Kidney (tissue), 14 donors: ENCODE data around the gene C1QTNF12. TPM values are rescaled to one million over a fixed set of nuclear protein-coding genes. Genes with fewer than 3 reads are reported as not detected.

Source experiments
- DNase-seq, 5 donors: peaks; one replicate each; pipeline ENCODE4 v3.0.0-alpha.2; 2013 to 2020
- FAIRE-seq: peaks from 2 replicates; lab custom pipeline; 2012; peaks lifted over from hg19 to GRCh38; lab: Jason Lieb, UNC
- H3K27ac ChIP-seq, 2 donors: one replicate each; pipeline ENCODE4 v1.7.0; 2013; ENCODE audit warnings: low read depth in 2 of 2, low read length in 2 of 2, inconsistent platforms in 1 of 2
- H3K27me3 ChIP-seq: one replicate; pipeline ENCODE4 v1.7.1; 2013; ENCODE audit warnings: low read length, inconsistent platforms; ENCODE audit not compliant: control insufficient read depth, insufficient read depth
- H3K36me3 ChIP-seq, 3 donors: one replicate each; pipeline versions ENCODE4 v1.7.0 to v1.7.1; 2013; ENCODE audit warnings: low read length in 3 of 3, control low read depth in 1 of 3, inconsistent platforms in 1 of 3; ENCODE audit not compliant: insufficient read depth in 3 of 3, control insufficient read depth in 2 of 3
- H3K4me1 ChIP-seq, 3 donors: one replicate each; pipeline versions ENCODE4 v1.7.0 to v1.7.1; 2013; ENCODE audit warnings: low read length in 3 of 3, inconsistent platforms in 1 of 3, low read depth in 1 of 3; ENCODE audit not compliant: control insufficient read depth in 2 of 3, insufficient read depth in 2 of 3
- H3K4me3 ChIP-seq, 3 donors: one replicate each; pipeline versions ENCODE4 v1.7.0 to v1.8.1; 2013; ENCODE audit warnings: low read length in 3 of 3, control low read depth in 1 of 3, inconsistent platforms in 1 of 3
- H3K9ac ChIP-seq, 3 donors: one replicate each; pipeline versions ENCODE4 v1.7.0 to v1.7.1; 2013; ENCODE audit warnings: low read length in 3 of 3, control low read depth in 1 of 3, inconsistent platforms in 1 of 3
- H3K9me3 ChIP-seq, 3 donors: one replicate each; pipeline versions ENCODE4 v1.7.0 to v1.7.1; 2013; ENCODE audit warnings: low read length in 3 of 3, control low read depth in 1 of 3, inconsistent platforms in 1 of 3; ENCODE audit not compliant: control insufficient read depth in 2 of 3, insufficient read depth in 1 of 3
- intact Hi-C: fragments of 100-400 bp; cut with DNase I; formaldehyde crosslinking; loops from one replicate; pipeline ENCODE4 v1.11.1; 2022
- polyA plus RNA-seq: library from polyadenylated mRNA; stranded (reverse); fragments of 350-450 nt; fragmentation: Illumina TruSeq; extraction: RNeasy Lipid Tissue Mini Kit (QIAGEN cat#74804); gene quantifications from one replicate; pipeline ENCODE4 v1.2.3, GENCODE V29; 2014; ENCODE audit warnings: low read depth, low replicate concordance; ENCODE audit not compliant: insufficient read depth
- total RNA-seq: library from RNA; stranded (reverse); fragmentation: NEBNext Ultra II Directional; extraction: Animal tissue kit (Norgen Biotek cat#: 25700); gene quantifications from one replicate; pipeline ENCODE4 v1.2.1, GENCODE V29; 2021
- TF ChIP-seq, protein P1 (sequence below): IDR thresholded peaks from 3 replicates; pipeline ENCODE4 v1.5.1; 2012; ENCODE audit warnings: mild to moderate bottlenecking, moderate library complexity, borderline replicate concordance; ENCODE audit not compliant: insufficient read depth; ENCODE audit errors: extremely low read depth
- donor health status: control.
- donor health status: control.
- donor health status: control.
- donor health status: control.
- donor health status: control.
- donor health status: DM: yes; HTN: yes; CAD: no.
- donor health status: Normal renal cell carcinoma (clear cell type).

C1QTNF12 gene
- total and polyA plus RNA-seq, 2 donors from 2014 or later: 3.1 to 9.9 TPM

DNA sequence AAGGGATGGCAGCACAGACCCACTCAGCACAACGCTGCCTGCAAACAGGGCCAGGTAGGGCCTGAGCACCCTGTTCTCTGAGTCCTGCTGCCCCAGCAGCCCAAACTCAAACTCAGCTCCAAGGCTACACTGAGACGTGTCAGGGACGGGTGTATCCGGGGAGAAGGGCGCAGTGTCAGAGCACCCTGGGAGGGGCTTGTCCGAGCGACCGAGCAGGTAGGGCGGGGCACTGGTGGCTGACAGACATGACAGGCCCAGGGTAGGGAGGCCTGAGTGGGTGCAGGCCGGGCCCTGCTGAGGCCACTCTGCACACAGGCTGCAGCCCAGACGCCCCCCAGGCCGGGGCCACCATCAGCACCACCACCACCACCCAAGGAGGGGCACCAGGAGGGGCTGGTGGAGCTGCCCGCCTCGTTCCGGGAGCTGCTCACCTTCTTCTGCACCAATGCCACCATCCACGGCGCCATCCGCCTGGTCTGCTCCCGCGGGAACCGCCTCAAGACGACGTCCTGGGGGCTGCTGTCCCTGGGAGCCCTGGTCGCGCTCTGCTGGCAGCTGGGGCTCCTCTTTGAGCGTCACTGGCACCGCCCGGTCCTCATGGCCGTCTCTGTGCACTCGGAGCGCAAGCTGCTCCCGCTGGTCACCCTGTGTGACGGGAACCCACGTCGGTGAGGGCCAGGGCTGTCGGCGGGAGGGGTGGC is 39.2 kb upstream of the C1QTNF12 start:
- H3K27me3 ChIP-seq: no peaks in the 10 kb centered on the region
- TF ChIP-seq, protein P1, sequence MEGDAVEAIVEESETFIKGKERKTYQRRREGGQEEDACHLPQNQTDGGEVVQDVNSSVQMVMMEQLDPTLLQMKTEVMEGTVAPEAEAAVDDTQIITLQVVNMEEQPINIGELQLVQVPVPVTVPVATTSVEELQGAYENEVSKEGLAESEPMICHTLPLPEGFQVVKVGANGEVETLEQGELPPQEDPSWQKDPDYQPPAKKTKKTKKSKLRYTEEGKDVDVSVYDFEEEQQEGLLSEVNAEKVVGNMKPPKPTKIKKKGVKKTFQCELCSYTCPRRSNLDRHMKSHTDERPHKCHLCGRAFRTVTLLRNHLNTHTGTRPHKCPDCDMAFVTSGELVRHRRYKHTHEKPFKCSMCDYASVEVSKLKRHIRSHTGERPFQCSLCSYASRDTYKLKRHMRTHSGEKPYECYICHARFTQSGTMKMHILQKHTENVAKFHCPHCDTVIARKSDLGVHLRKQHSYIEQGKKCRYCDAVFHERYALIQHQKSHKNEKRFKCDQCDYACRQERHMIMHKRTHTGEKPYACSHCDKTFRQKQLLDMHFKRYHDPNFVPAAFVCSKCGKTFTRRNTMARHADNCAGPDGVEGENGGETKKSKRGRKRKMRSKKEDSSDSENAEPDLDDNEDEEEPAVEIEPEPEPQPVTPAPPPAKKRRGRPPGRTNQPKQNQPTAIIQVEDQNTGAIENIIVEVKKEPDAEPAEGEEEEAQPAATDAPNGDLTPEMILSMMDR: no peak
- no peak overlapping the region for H3K9ac ChIP-seq
- H3K36me3 ChIP-seq: no peaks in the 10 kb centered on the region
- intact Hi-C loops: no loop called here
- no peak overlapping the region for H3K27ac ChIP-seq
- H3K4me1 ChIP-seq: peaks cover 0 to 13% (median 6%) of the 10 kb centered on the region in 3 donors
- peak in 2 of 5 donors; percentile 53 to 74 for DNase-seq
- no peak overlapping the region for H3K4me3 ChIP-seq
- no peak for FAIRE-seq
- no peaks in the 10 kb centered on the region for H3K9me3 ChIP-seq

DNA sequence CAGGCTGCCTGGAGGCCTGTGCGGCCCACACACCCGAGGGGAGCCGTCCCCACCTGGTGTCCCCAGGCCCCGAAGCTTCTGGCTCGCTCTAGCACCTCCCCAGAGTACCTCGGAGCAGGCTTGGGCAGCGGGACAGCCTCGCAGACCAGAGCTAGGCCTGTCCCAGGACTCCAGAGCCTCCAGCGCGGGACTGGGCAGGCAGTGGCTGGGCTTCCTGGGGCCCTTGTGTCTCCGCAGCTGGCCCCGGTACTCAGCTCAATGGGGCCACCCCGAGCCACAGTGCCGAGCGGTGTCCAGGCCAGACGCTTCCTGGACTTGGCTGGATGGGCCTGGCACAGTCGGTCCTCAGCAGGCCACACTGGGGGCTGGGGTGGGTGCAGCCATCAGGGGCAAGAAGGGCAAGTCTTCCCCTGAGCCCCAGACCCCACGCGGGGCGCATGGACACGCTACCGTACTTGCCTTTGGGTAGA is 38.6 kb upstream of the C1QTNF12 start:
- Histone ChIP-seq H3K9ac (no peak overlapping the region), H3K9me3 (no peaks in the 10 kb centered on the region), H3K36me3 (no peaks in the 10 kb centered on the region), H3K4me1 (peaks cover 0 to 13% (median 6%) of the 10 kb centered on the region in 3 donors), H3K27ac (no peak overlapping the region), H3K27me3 (no peaks in the 10 kb centered on the region), H3K4me3 (no peak overlapping the region)
- intact Hi-C loops: no loop called here
- TF ChIP-seq, protein P1: no peak
- FAIRE-seq (no peak), DNase-seq (peak in 1 of 5 donors; percentile 74)

DNA sequence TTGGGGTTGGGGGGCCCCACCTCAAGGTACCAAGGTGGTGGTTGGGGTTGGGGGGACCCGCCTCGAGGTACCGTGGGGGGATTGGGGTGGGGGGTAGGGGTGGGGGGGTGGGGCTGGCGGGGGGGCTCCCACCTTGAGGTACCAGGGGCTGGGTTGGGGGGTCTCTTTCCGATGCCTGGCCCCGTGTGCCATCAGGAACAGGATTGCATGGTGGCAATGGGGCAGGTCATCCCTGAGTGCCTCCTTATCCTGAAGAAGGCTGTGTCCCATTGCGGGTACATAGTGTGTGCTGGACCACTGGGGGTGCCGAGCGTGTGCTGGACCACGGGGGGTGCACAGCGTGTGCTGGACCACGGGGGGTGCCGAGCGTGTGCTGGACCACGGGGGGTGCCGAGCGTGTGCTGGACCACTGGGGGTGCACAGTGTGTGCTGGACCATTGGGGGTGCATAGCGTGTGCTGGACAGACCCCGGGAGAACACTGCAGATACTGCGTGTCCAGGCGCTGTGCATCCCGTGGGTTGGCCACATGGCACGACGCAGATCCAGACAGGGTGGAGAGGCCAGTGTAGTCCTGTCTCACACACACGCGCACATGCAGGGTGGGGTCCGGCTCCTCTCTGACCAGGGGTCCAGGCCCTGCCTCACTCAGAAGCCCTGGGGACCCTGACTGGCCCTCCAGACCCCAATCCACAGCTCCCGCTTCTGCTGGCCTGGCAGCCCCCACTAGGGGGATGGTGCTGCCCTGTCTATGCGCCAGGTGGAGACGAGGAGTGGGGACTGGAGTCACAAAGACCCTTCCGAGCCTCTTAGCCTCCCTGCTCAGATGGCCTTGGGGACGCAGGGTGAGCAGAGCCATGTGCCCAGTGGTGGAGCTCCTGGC is 37.9 kb upstream of the C1QTNF12 start:
- Histone ChIP-seq H3K27me3 (no peaks in the 10 kb centered on the region), H3K9ac (no peak overlapping the region), H3K27ac (no peak overlapping the region), H3K4me1 (peaks cover 0 to 13% (median 6%) of the 10 kb centered on the region in 3 donors), H3K4me3 (no peak overlapping the region), H3K9me3 (no peaks in the 10 kb centered on the region), H3K36me3 (no peaks in the 10 kb centered on the region)
- TF ChIP-seq, protein P1: no peak
- FAIRE-seq: no peak
- intact Hi-C loops: no loop called here
- peak in 2 of 5 donors; percentile 58 to 67 for DNase-seq
